Activated CD4-positive, alpha-beta T cell treated with anti-CD3 and anti-CD28 coated beads, Interleukin-2, amount 50 U/mL, for 24 hours (primary cell): ENCODE measurements around the gene NAT14.
"Not testable (repeated sequence)": the region's sequence is repeated elsewhere in the genome, so short reads cannot be mapped to it uniquely, and the experiment has no call there.

Experiments
- DNase-seq, 2 donors: peaks; one replicate each; pipeline ENCODE4 v3.0.0-alpha.2; 2020; ENCODE audit warnings: low read depth in 1 of 2, low spot score in 1 of 2

The NAT14 gene

GRCh38 chr19:55484593-55485438, at the start of gene NAT14:
TSS of gene NAT14 (plus strand) at chr19:55485188. CDS start at chr19:55485709, 521 bp downstream.
- peak; percentile 52 to 56 for DNase-seq

GRCh38 chr19:55436847-55437246, 48.1 kb upstream of the NAT14 start:
- no peak for DNase-seq

GRCh38 chr19:55437410-55437809, 47.6 kb upstream of the NAT14 start:
- DNase-seq = no peak

- no peak for DNase-seq
Measured at GRCh38 chr19:55439052-55439451, 45.9 kb upstream of the NAT14 start.

- DNase-seq = no peak
Measured at GRCh38 chr19:55440411-55441105, 44.4 kb upstream of the NAT14 start.

- DNase-seq = no peak
Measured at GRCh38 chr19:55441319-55441691, 43.7 kb upstream of the NAT14 start.

GRCh38 chr19:55441692-55442321, 43.2 kb upstream of the NAT14 start:
- no peak for DNase-seq

- DNase-seq = no peak
Measured at GRCh38 chr19:55442372-55442961, 42.5 kb upstream of the NAT14 start.

GRCh38 chr19:55443045-55443823, 41.8 kb upstream of the NAT14 start, which contains the start of gene SHISA7:
TSS of gene SHISA7 (minus strand) at chr19:55443300. CDS start at chr19:55442863, 437 bp downstream.
- no peak for DNase-seq

GRCh38 chr19:55443824-55444480, 41.0 kb upstream of the NAT14 start:
- DNase-seq = no peak

GRCh38 chr19:55444646-55445045, 40.3 kb upstream of the NAT14 start:
- no peak for DNase-seq

- no peak for DNase-seq
Measured at GRCh38 chr19:55446060-55446459, 38.9 kb upstream of the NAT14 start.

- no peak for DNase-seq
Measured at GRCh38 chr19:55447421-55448174, 37.4 kb upstream of the NAT14 start.

GRCh38 chr19:55448175-55448490, 36.9 kb upstream of the NAT14 start:
- DNase-seq = not testable (repeated sequence)

- no peak for DNase-seq
Measured at GRCh38 chr19:55449469-55449868, 35.5 kb upstream of the NAT14 start.

- no peak for DNase-seq
Measured at GRCh38 chr19:55451163-55451964, 33.6 kb upstream of the NAT14 start.

GRCh38 chr19:55451965-55452748, 32.8 kb upstream of the NAT14 start:
- no peak for DNase-seq

- no peak for DNase-seq
Measured at GRCh38 chr19:55452749-55453346, 32.1 kb upstream of the NAT14 start.
